KMS-11 (cell line): Measurements from ENCODE around the gene TLNRD1.

Experiments
- H2AFZ ChIP-seq: fragments of 200-600 bp; sonication (generic); 2 replicates; pipeline ENCODE4 v1.6.1; 2016; ENCODE audit warnings: antibody characterized with exemption, mixed run types, low read depth
- H3K27ac ChIP-seq: fragments of 200-600 bp; sonication (generic); 2 replicates; pipeline ENCODE4 v1.6.1; 2016; ENCODE audit warnings: mild to moderate bottlenecking, mixed run types
- H3K27me3 ChIP-seq: fragments of 200-600 bp; sonication (generic); 2 replicates; pipeline ENCODE4 v1.6.1; 2017; ENCODE audit warnings: mild to moderate bottlenecking, low read depth, mixed run types, moderate library complexity; ENCODE audit not compliant: insufficient read depth
- H3K36me3 ChIP-seq: fragments of 200-600 bp; sonication (generic); 2 replicates; pipeline ENCODE4 v1.6.1; 2017; ENCODE audit warnings: mild to moderate bottlenecking, mixed run types; ENCODE audit not compliant: insufficient read depth
- H3K4me1 ChIP-seq: fragments of 200-600 bp; sonication (generic); 2 replicates; pipeline ENCODE4 v1.6.1; 2016; ENCODE audit warnings: mild to moderate bottlenecking, low read depth, mixed run types; ENCODE audit not compliant: poor library complexity, severe bottlenecking
- H3K4me2 ChIP-seq: fragments of 200-600 bp; sonication (generic); 2 replicates; pipeline ENCODE4 v1.7.0; 2016; ENCODE audit warnings: mild to moderate bottlenecking, mixed run types
- H3K4me3 ChIP-seq: fragments of 200-600 bp; sonication (generic); IDR thresholded peaks from 2 replicates; pipeline ENCODE4 v1.6.1; 2017; ENCODE audit warnings: low read depth, low read length, mixed read lengths; ENCODE audit not compliant: insufficient read depth
- H3K79me2 ChIP-seq: fragments of 200-600 bp; sonication (generic); 2 replicates; pipeline ENCODE4 v1.6.1; 2016; ENCODE audit warnings: low read depth, mixed run types; ENCODE audit not compliant: insufficient read depth
- H3K9ac ChIP-seq: fragments of 200-600 bp; sonication (generic); 2 replicates; pipeline ENCODE4 v1.6.1; 2016; ENCODE audit warnings: mild to moderate bottlenecking, mixed run types
- H4K20me1 ChIP-seq: fragments of 200-600 bp; sonication (generic); 2 replicates; pipeline ENCODE4 v1.6.1; 2016; ENCODE audit warnings: mild to moderate bottlenecking, mixed run types; ENCODE audit not compliant: insufficient read depth
- CTCF ChIP-seq: fragments of 200-600 bp; sonication (generic); conservative IDR thresholded peaks from 2 replicates; pipeline ENCODE4 v1.6.1; 2017; ENCODE audit warnings: low read depth, mild to moderate bottlenecking, antibody characterized with exemption, low read length, moderate library complexity, mixed read lengths

Gene TLNRD1

GRCh38 chr15:80967451-80967850, 33.3 kb upstream of the TLNRD1 start:
- no peaks in the 10 kb centered on the region for H3K79me2 ChIP-seq
- H3K4me3 ChIP-seq: no peak overlapping the region
- no peak overlapping the region for H3K4me2 ChIP-seq
- H2AFZ ChIP-seq: no peak overlapping the region
- TF ChIP-seq CTCF: no peak
- H3K9ac ChIP-seq: no peak overlapping the region
- H4K20me1 ChIP-seq: no peaks in the 10 kb centered on the region
- peaks cover 12% of the 10 kb centered on the region for H3K4me1 ChIP-seq
- H3K27ac ChIP-seq: no peak overlapping the region
- no peaks in the 10 kb centered on the region for H3K27me3 ChIP-seq
- H3K36me3 ChIP-seq: no peaks in the 10 kb centered on the region

- no peak overlapping the region for H3K4me2 ChIP-seq
- H3K27me3 ChIP-seq: no peaks in the 10 kb centered on the region
- no peaks in the 10 kb centered on the region for H3K36me3 ChIP-seq
- no peaks in the 10 kb centered on the region for H4K20me1 ChIP-seq
- no peak for TF ChIP-seq CTCF
- no peak overlapping the region for H3K4me3 ChIP-seq
- no peak overlapping the region for H3K27ac ChIP-seq
- H3K79me2 ChIP-seq: no peaks in the 10 kb centered on the region
- no peak overlapping the region for H3K9ac ChIP-seq
- peaks cover 6% of the 10 kb centered on the region for H3K4me1 ChIP-seq
- H2AFZ ChIP-seq: no peak overlapping the region
Measured at GRCh38 chr15:80967991-80968510, 32.7 kb upstream of the TLNRD1 start.

- H3K4me3 ChIP-seq: no peak overlapping the region
Measured at GRCh38 chr15:80969316-80969715, 31.4 kb upstream of the TLNRD1 start.

GRCh38 chr15:80970018-80970657, 30.6 kb upstream of the TLNRD1 start:
- Histone ChIP-seq H3K4me3 (no peak overlapping the region), H3K79me2 (no peaks in the 10 kb centered on the region), H3K4me2 (no peak overlapping the region), H3K27me3 (no peaks in the 10 kb centered on the region), H2AFZ (no peak overlapping the region), H3K27ac (no peak overlapping the region), H3K4me1 (no peaks in the 10 kb centered on the region), H4K20me1 (peaks cover 4% of the 10 kb centered on the region; the same call in 1 of the 2 replicates), H3K36me3 (no peaks in the 10 kb centered on the region), H3K9ac (no peak overlapping the region)
- peak; percentile 94 for TF ChIP-seq CTCF

More at GRCh38 chr15:80969316-80969715, 31.4 kb upstream of the TLNRD1 start:
- TF ChIP-seq CTCF: no peak
- Histone ChIP-seq H4K20me1 (peaks cover 4% of the 10 kb centered on the region; the same call in 1 of the 2 replicates), H3K27me3 (no peaks in the 10 kb centered on the region), H3K36me3 (no peaks in the 10 kb centered on the region), H3K4me2 (no peak overlapping the region), H3K27ac (no peak overlapping the region), H2AFZ (no peak overlapping the region), H3K9ac (no peak overlapping the region), H3K79me2 (no peaks in the 10 kb centered on the region), H3K4me1 (no peaks in the 10 kb centered on the region)
